ENCODE data around the gene ZNF784. TPM values are rescaled to one million over a fixed set of nuclear protein-coding genes. Genes with fewer than 3 reads are reported as not detected.

Gene ZNF784
- total and polyA plus RNA-seq, 2 of the 8 experiments (the other 6 are each of a cell fraction or from before 2014, with no cell fraction given): 6.5 to 8.0 TPM

DNA sequence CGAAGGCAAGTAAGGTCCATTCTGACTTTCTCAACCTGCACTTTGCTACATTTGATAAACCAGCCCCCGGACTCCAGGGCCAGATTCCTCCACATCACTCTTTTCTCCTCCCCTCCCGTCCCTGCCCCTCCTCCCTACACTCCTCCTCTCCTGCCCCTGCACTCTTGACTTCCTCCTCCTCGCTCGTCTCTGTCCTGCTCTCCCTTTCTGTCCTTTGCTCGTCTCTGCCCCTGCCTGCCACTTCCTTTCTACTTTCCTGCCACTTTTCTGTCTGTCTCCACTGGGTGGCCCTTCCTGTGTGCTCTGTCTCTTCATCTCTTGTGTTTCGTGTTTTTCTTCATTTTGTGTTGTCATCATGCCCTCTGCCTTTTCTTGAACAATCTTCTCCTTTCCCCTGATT, 37.5 kb upstream of the ZNF784 start:
- Histone ChIP-seq H2AFZ (ENCODE audit: low read length) (no peak overlapping the region), H3K56ac (replicated peaks; ENCODE audit: insufficient read length, low read depth, low read length) (no peak overlapping the region), H3K4ac (replicated peaks; ENCODE audit: insufficient read length, low read depth, low read length) (no peak overlapping the region), H3K79me2 (ENCODE audit: control insufficient read depth in 1 of 2, insufficient read depth in 2 of 2, low read length in 2 of 2) (peaks cover 38 to 85% of the 10 kb centered on the region in 2 experiments), H2AK5ac (ENCODE audit: low read depth, low read length) (no peak overlapping the region), H3K79me1 (ENCODE audit: low read depth, low read length) (peaks cover 15% of the 10 kb centered on the region; the same call in 1 of the 2 replicates), H2BK12ac (ENCODE audit: low read depth, low read length) (no peak overlapping the region), H2BK120ac (replicated peaks; ENCODE audit: low read depth, low read length) (no peak overlapping the region), H3K27ac (ENCODE audit: low read depth, low read length) (no peak overlapping the region), H2BK20ac (ENCODE audit: low read length) (no peak overlapping the region), H3K23me2 (ENCODE audit: low read depth, low read length) (0 out of 2 replicates have a peak, but pooled peaks cover under 1% of the 10 kb centered on the region), H3K4me2 (ENCODE audit: insufficient read depth in 1 of 2, low read depth in 2 of 2, low read length in 2 of 2) (no peak overlapping the region), H2BK15ac (ENCODE audit: low read length) (no peak overlapping the region), H4K20me1 (replicated peaks in 1 of 2; ENCODE audit: control insufficient read depth in 1 of 2, insufficient read depth in 2 of 2, low read length in 2 of 2) (peaks cover 41 to 50% of the 10 kb centered on the region in 2 experiments), H3K36me3 (ENCODE audit: control insufficient read depth in 2 of 4, insufficient read depth in 4 of 4, low read length in 3 of 4) (peaks cover 36 to 64% (median 53%) of the 10 kb centered on the region in 4 experiments), H4K8ac (ENCODE audit: extremely low read depth, insufficient read depth, low read length) (no peak overlapping the region; the same call in 1 of the 2 replicates), H3K23ac (ENCODE audit: insufficient read length) (no peak overlapping the region), H3K9ac (replicated peaks in 1 of 4; ENCODE audit: extremely low read depth in 1 of 4, low read depth in 3 of 4, low read length in 3 of 4) (no peak overlapping the region), H3K14ac (ENCODE audit: insufficient read length) (no peak overlapping the region), H3K9me3 (ENCODE audit: insufficient read depth in 2 of 2, low read depth in 1 of 2, low read length in 1 of 2) (no peaks in the 10 kb centered on the region), H3K4me1 (replicated peaks in 1 of 4; ENCODE audit: control insufficient read depth in 3 of 4, insufficient read depth in 4 of 4, low read length in 3 of 4) (peaks cover 0 to 12% (median 8%) of the 10 kb centered on the region in 4 experiments; a peak in 4 of 7 replicates), H4K91ac (replicated peaks; ENCODE audit: insufficient read length, low read length) (no peak overlapping the region), H4K5ac (ENCODE audit: insufficient read length, low read depth, low read length) (no peak overlapping the region), H3K18ac (ENCODE audit: extremely low read depth, low read length) (no peak overlapping the region), H3K27me3 (replicated peaks in 1 of 4; ENCODE audit: control insufficient read depth in 3 of 4, extremely low read depth in 1 of 4, insufficient read depth in 3 of 4, low read length in 3 of 4) (no peaks in the 10 kb centered on the region), H3K4me3 (ENCODE audit: extremely low read depth in 1 of 4, insufficient read depth in 2 of 4, low read depth in 3 of 4, low read length in 4 of 4) (no peak overlapping the region), H2BK5ac (ENCODE audit: low read depth, low read length) (no peak overlapping the region)
- ChIA-PET POLR2A (ENCODE audit: partially characterized antibody) (no interaction called here), CTCF (ENCODE audit: partially characterized antibody) (interaction anchor here (1.5 kb wide), 1 partner anchor 10 kb away, joined by 7 read pairs; no protein-coding TSS in a partner anchor)
- FAIRE-seq: no peak
- no peak for DNase-seq (ENCODE audit: low read depth in 1 of 2, low spot score in 2 of 2)
- WGBS, 2 experiments (ENCODE audit: extremely low coverage in 1 of 2, insufficient coverage in 1 of 2, insufficient read length in 1 of 2, insufficient replicate concordance in 2 of 2, low coverage in 1 of 2, low lambda C conversion rate in 2 of 2, missing lambda C conversion rate in 1 of 2): 91% methylated on average over 4 of the region's 7 CpGs; no CpG with 5 or more reads in 1 of the 2 experiments
- TF ChIP-seq, protein P1, sequence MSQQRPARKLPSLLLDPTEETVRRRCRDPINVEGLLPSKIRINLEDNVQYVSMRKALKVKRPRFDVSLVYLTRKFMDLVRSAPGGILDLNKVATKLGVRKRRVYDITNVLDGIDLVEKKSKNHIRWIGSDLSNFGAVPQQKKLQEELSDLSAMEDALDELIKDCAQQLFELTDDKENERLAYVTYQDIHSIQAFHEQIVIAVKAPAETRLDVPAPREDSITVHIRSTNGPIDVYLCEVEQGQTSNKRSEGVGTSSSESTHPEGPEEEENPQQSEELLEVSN (IDR thresholded peaks at IDR 0.05): no peak
- TF ChIP-seq SRF (IDR thresholded peaks at IDR 0.05; ENCODE audit: low read depth, low read length): no peak
- no peak for TF ChIP-seq CEBPB (IDR thresholded peaks at IDR 0.05; ENCODE audit: low read depth, low read length)
- no peak for TF ChIP-seq TBP (IDR thresholded peaks at IDR 0.05; ENCODE audit: low read depth, low read length)
- no peak for TF ChIP-seq SUZ12 (IDR thresholded peaks at IDR 0.05; ENCODE audit: low read length)
- TF ChIP-seq BACH1 (IDR thresholded peaks at IDR 0.05; ENCODE audit: low read length): no peak
